Liver (tissue), 9 donors: ENCODE data around the gene BCL2. TPM values are rescaled to one million over a fixed set of nuclear protein-coding genes. Genes with fewer than 3 reads are reported as not detected.

Experiments
- DNase-seq: peaks from one replicate; pipeline ENCODE4 v3.0.0-alpha.2; 2017; ENCODE audit warnings: low spot score
- H3K27ac ChIP-seq, 2 donors: one replicate each; pipeline ENCODE4 v1.7.0; 2013; ENCODE audit warnings: inconsistent platforms in 2 of 2, low read length in 2 of 2, control low read depth in 1 of 2, low read depth in 1 of 2, mild to moderate bottlenecking in 1 of 2
- H3K27me3 ChIP-seq, 4 donors: one replicate each; pipeline versions ENCODE4 v1.6.1 to v1.7.0; 2013; ENCODE audit warnings: low read length in 3 of 4, inconsistent platforms in 1 of 4, mild to moderate bottlenecking in 1 of 4, moderate library complexity in 1 of 4; ENCODE audit not compliant: control insufficient read depth in 4 of 4, insufficient read depth in 4 of 4
- H3K36me3 ChIP-seq, 4 donors: one replicate each; pipeline versions ENCODE4 v1.6.1 to v1.7.0; 2013; ENCODE audit warnings: low read length in 3 of 4, mild to moderate bottlenecking in 3 of 4, low read depth in 1 of 4, moderate library complexity in 1 of 4; ENCODE audit not compliant: control insufficient read depth in 4 of 4, insufficient read depth in 3 of 4
- H3K4me1 ChIP-seq, 4 donors: one replicate each; pipeline versions ENCODE4 v1.6.1 to v1.7.0; 2013; ENCODE audit warnings: low read length in 3 of 4, mild to moderate bottlenecking in 3 of 4, moderate library complexity in 1 of 4; ENCODE audit not compliant: control insufficient read depth in 4 of 4, insufficient read depth in 4 of 4
- H3K4me3 ChIP-seq, 3 donors: one replicate each; pipeline versions ENCODE4 v1.6.1 to v1.7.0; 2013; ENCODE audit warnings: low read length in 3 of 3, control low read depth in 1 of 3, low read depth in 1 of 3, mild to moderate bottlenecking in 1 of 3
- H3K9ac ChIP-seq, 2 donors: one replicate each; pipeline ENCODE4 v1.7.0; 2013; ENCODE audit warnings: low read length in 2 of 2, mild to moderate bottlenecking in 2 of 2, moderate library complexity in 2 of 2, control low read depth in 1 of 2, low read depth in 1 of 2
- H3K9me3 ChIP-seq, 4 donors: one replicate each; pipeline versions ENCODE4 v1.6.1 to v1.7.0; 2013; ENCODE audit warnings: low read length in 3 of 4; ENCODE audit not compliant: control insufficient read depth in 4 of 4
- EGR1 ChIP-seq, 2 donors: IDR thresholded peaks; 2 replicates each; pipeline ENCODE4 v1.6.1; 2016 to 2018; ENCODE audit warnings: antibody characterized with exemption in 2 of 2, low read depth in 2 of 2
- FOXA1 ChIP-seq: IDR thresholded peaks from 2 replicates; pipeline ENCODE4 v1.6.1; 2016; ENCODE audit warnings: antibody characterized with exemption
- FOXA2 ChIP-seq: IDR thresholded peaks from 2 replicates; pipeline ENCODE4 v1.6.1; 2016; ENCODE audit warnings: antibody characterized with exemption
- GABPA ChIP-seq, 2 donors: IDR thresholded peaks in 1 of 2; conservative IDR thresholded peaks in 1 of 2; 2 replicates each; pipeline ENCODE4 v1.6.1; 2016; ENCODE audit warnings: antibody characterized with exemption in 2 of 2, mild to moderate bottlenecking in 1 of 2, moderate library complexity in 1 of 2
- HNF4A ChIP-seq, 2 donors: conservative IDR thresholded peaks; 2 replicates each; pipeline ENCODE4 v1.6.1; 2016; ENCODE audit warnings: antibody characterized with exemption in 2 of 2, mild to moderate bottlenecking in 2 of 2
- HNF4G ChIP-seq: IDR thresholded peaks from 2 replicates; pipeline ENCODE4 v1.6.1; 2016; ENCODE audit warnings: antibody characterized with exemption
- JUND ChIP-seq, 2 donors: IDR thresholded peaks; 2 replicates each; pipeline ENCODE4 v1.6.1; 2016; ENCODE audit warnings: antibody characterized with exemption in 2 of 2
- NR2F2 ChIP-seq: IDR thresholded peaks from 2 replicates; pipeline ENCODE4 v1.6.1; 2016; ENCODE audit warnings: antibody characterized with exemption
- RAD21 ChIP-seq, 2 donors: IDR thresholded peaks; 2 replicates each; pipeline ENCODE4 v1.6.1; 2016; ENCODE audit warnings: antibody characterized with exemption in 2 of 2, mild to moderate bottlenecking in 2 of 2
- RXRA ChIP-seq, 2 donors: IDR thresholded peaks; 2 replicates each; pipeline ENCODE4 v1.6.1; 2017 to 2018; ENCODE audit warnings: antibody characterized with exemption in 2 of 2, mild to moderate bottlenecking in 1 of 2
- SP1 ChIP-seq: IDR thresholded peaks from 2 replicates; pipeline ENCODE4 v1.6.1; 2018; ENCODE audit warnings: antibody characterized with exemption, mild to moderate bottlenecking
- WGBS: extraction: QIAGEN DNeasy Blood & Tissue Kit; methylation state at CpG from one replicate; pipeline ENCODE4 v1.1.7; 2013; 5-methylcytosine and 5-hydroxymethylcytosine counted together
- polyA plus RNA-seq, 2 donors: library from polyadenylated mRNA; stranded (reverse) in 1 of 2; unstranded in 1 of 2; fragments of 200-250 nt in 1 of 2; fragments of >200 nt in 1 of 2; fragmentation: Nextera tagmentation in 1 of 2; extraction: Ambion mirVana in 1 of 2; gene quantifications; one replicate each; pipeline versions ENCODE4 v1.2.1 to v1.2.3, GENCODE V29; 2013 to 2015
- total RNA-seq, 2 donors: library from RNA; depleted of rRNA; stranded (reverse); fragments of >200 nt; gene quantifications; one replicate each; pipeline ENCODE4 v1.2.3, GENCODE V29; 2014
- TF ChIP-seq, protein P1 (sequence below): IDR thresholded peaks from 2 replicates; pipeline ENCODE4 v1.6.1; 2016; ENCODE audit warnings: antibody characterized with exemption
- TF ChIP-seq, protein P2 (sequence below): IDR thresholded peaks from 2 replicates; pipeline ENCODE4 v1.6.1; 2016; ENCODE audit warnings: antibody characterized with exemption
- TF ChIP-seq, protein P3 (sequence below): IDR thresholded peaks from 2 replicates; pipeline ENCODE4 v1.6.1; 2016; ENCODE audit warnings: antibody characterized with exemption
- TF ChIP-seq, protein P4 (sequence below): fragments of 150-350 bp; IDR thresholded peaks from 2 replicates; pipeline ENCODE4 v1.5.1; 2017; ENCODE audit warnings: improper control_type of control experiment, low read depth, low read length; ENCODE audit not compliant: missing input control
- donor health status: healthy.
- donor health status: healthy.
- donor health status: healthy.
- donor health status: healthy.
- donor health status: healthy.

The BCL2 gene
- total and polyA plus RNA-seq, 4 donors = 0.40 to 3.9 (median 1.4) TPM

DNA sequence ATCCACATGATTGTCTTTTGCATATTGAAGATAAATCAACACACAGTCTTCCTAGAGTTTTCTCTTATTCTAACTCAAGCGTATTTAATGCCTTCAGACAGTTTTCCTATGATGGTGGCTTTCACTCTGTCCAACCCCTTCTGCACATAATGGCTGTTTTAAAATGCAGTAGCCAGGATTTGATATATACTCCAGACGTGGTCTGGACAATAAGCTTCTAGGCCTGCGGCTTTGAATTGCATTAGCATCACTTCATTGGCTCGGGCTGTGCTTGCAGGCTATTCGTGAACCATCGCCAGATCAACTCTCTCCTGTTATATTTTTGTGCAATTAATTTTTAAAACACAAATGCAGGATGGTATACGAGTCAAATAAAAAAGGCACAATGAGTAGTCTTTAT lies 235.3 kb downstream of the BCL2 start:
- TF ChIP-seq JUND (IDR thresholded peaks at IDR 0.05) (no peak), NR2F2 (no peak), HNF4G (no peak), GABPA (IDR thresholded peaks at IDR 0.05 in 1 of 2, conservative IDR thresholded peaks at IDR 0.05 in 1 of 2) (no peak), RAD21 (IDR thresholded peaks at IDR 0.05) (no peak), EGR1 (IDR thresholded peaks at IDR 0.05; ENCODE audit: low read depth in 2 of 2) (no peak), HNF4A (conservative IDR thresholded peaks at IDR 0.05) (no peak), RXRA (IDR thresholded peaks at IDR 0.05) (no peak), FOXA1 (no peak), SP1 (no peak), FOXA2 (no peak)
- TF ChIP-seq, protein P1, sequence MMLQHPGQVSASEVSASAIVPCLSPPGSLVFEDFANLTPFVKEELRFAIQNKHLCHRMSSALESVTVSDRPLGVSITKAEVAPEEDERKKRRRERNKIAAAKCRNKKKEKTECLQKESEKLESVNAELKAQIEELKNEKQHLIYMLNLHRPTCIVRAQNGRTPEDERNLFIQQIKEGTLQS = no peak
- TF ChIP-seq, protein P2, sequence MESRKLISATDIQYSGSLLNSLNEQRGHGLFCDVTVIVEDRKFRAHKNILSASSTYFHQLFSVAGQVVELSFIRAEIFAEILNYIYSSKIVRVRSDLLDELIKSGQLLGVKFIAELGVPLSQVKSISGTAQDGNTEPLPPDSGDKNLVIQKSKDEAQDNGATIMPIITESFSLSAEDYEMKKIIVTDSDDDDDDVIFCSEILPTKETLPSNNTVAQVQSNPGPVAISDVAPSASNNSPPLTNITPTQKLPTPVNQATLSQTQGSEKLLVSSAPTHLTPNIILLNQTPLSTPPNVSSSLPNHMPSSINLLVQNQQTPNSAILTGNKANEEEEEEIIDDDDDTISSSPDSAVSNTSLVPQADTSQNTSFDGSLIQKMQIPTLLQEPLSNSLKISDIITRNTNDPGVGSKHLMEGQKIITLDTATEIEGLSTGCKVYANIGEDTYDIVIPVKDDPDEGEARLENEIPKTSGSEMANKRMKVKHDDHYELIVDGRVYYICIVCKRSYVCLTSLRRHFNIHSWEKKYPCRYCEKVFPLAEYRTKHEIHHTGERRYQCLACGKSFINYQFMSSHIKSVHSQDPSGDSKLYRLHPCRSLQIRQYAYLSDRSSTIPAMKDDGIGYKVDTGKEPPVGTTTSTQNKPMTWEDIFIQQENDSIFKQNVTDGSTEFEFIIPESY = no peak
- TF ChIP-seq, protein P3, sequence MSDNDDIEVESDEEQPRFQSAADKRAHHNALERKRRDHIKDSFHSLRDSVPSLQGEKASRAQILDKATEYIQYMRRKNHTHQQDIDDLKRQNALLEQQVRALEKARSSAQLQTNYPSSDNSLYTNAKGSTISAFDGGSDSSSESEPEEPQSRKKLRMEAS = no peak
- TF ChIP-seq, protein P4, sequence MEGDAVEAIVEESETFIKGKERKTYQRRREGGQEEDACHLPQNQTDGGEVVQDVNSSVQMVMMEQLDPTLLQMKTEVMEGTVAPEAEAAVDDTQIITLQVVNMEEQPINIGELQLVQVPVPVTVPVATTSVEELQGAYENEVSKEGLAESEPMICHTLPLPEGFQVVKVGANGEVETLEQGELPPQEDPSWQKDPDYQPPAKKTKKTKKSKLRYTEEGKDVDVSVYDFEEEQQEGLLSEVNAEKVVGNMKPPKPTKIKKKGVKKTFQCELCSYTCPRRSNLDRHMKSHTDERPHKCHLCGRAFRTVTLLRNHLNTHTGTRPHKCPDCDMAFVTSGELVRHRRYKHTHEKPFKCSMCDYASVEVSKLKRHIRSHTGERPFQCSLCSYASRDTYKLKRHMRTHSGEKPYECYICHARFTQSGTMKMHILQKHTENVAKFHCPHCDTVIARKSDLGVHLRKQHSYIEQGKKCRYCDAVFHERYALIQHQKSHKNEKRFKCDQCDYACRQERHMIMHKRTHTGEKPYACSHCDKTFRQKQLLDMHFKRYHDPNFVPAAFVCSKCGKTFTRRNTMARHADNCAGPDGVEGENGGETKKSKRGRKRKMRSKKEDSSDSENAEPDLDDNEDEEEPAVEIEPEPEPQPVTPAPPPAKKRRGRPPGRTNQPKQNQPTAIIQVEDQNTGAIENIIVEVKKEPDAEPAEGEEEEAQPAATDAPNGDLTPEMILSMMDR = no peak
- Histone ChIP-seq H3K27me3 (no peaks in the 10 kb centered on the region), H3K9ac (no peak overlapping the region), H3K27ac (no peak overlapping the region), H3K9me3 (peaks cover 0 to 2% (median under 1%) of the 10 kb centered on the region in 4 donors), H3K36me3 (no peaks in the 10 kb centered on the region), H3K4me1 (no peaks in the 10 kb centered on the region), H3K4me3 (no peak overlapping the region)
- 96% methylated on average over 7 of the region's 7 CpGs for WGBS
- no peak for DNase-seq

DNA sequence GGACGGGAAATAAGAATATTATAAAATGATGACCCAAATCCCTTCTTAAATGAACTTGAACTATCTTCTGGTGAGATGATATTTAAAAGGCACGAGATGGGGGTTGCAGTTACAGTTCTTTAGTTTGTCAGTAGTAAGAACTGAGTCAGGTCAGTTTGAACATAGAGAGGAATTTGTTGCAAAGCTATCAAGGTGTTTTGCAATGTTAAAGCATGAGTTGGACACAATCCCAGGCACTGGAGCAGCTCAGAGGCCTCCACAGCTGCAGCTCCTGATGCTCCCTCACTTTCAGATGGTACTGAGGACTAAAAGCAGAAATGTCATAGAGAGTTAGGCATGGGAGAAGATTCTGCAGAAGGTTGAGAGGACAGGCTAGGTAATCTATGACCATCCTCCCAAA lies 236.0 kb downstream of the BCL2 start:
- no peaks in the 10 kb centered on the region for H3K4me1 ChIP-seq
- TF ChIP-seq, protein P1 = no peak
- TF ChIP-seq GABPA (IDR thresholded peaks at IDR 0.05 in 1 of 2, conservative IDR thresholded peaks at IDR 0.05 in 1 of 2) (no peak), HNF4G (no peak), FOXA1 (no peak), NR2F2 (no peak), HNF4A (conservative IDR thresholded peaks at IDR 0.05) (no peak)
- no peak overlapping the region for H3K4me3 ChIP-seq
- H3K27ac ChIP-seq = no peak overlapping the region
- no peak overlapping the region for H3K9ac ChIP-seq
- peaks cover 0 to 4% (median 1%) of the 10 kb centered on the region in 4 donors for H3K9me3 ChIP-seq
- 68% methylated on average over 2 of the region's 2 CpGs for WGBS
- no peak for DNase-seq
- no peaks in the 10 kb centered on the region for H3K36me3 ChIP-seq
- H3K27me3 ChIP-seq = no peaks in the 10 kb centered on the region
